NT2/D1 (cell line): Measurements from ENCODE around the gene PPP2R3B.
"Not testable (repeated sequence)": the region's sequence is repeated elsewhere in the genome, so short reads cannot be mapped to it uniquely, and the experiment has no call there.

Experiments
- DNase-seq: peaks from one replicate; pipeline ENCODE4 v3.0.0-alpha.2; 2011; ENCODE audit warnings: low read depth, low spot score
- H3K27me3 ChIP-seq: 2 replicates; pipeline ENCODE4 v1.6.0; 2011; ENCODE audit warnings: mild to moderate bottlenecking; ENCODE audit not compliant: insufficient read length, insufficient read depth
- H3K36me3 ChIP-seq: 2 replicates; pipeline ENCODE4 v1.6.1; 2011; ENCODE audit warnings: mild to moderate bottlenecking, low read length, mixed read lengths; ENCODE audit not compliant: insufficient read depth, insufficient read length
- H3K4me1 ChIP-seq: 2 replicates; pipeline ENCODE4 v1.5.1; 2011; ENCODE audit not compliant: insufficient read depth, insufficient read length
- H3K4me3 ChIP-seq: 2 replicates; pipeline ENCODE4 v1.5.1; 2011; ENCODE audit warnings: low read depth; ENCODE audit not compliant: insufficient read length
- H3K9ac ChIP-seq: 2 replicates; pipeline ENCODE4 v1.6.0; 2011; ENCODE audit warnings: low read depth; ENCODE audit not compliant: insufficient read length
- H3K9me3 ChIP-seq: 2 replicates; pipeline ENCODE4 v1.5.1; 2011; ENCODE audit warnings: mild to moderate bottlenecking, low read length; ENCODE audit not compliant: insufficient read depth
- SUZ12 ChIP-seq: IDR thresholded peaks from 2 replicates; pipeline ENCODE4 v1.6.1; 2011; ENCODE audit not compliant: insufficient read length, insufficient read depth; ENCODE audit errors: extremely low read depth
- YY1 ChIP-seq: IDR thresholded peaks from 2 replicates; pipeline ENCODE4 v1.6.1; 2011; ENCODE audit not compliant: insufficient read length, insufficient read depth
- ZNF274 ChIP-seq: IDR thresholded peaks from 2 replicates; pipeline ENCODE4 v1.6.1; 2011; ENCODE audit warnings: mild to moderate bottlenecking, low read depth, low read length

PPP2R3B gene

GRCh38 chrX:313546-313945 is 73.2 kb downstream of the PPP2R3B start:
- Histone ChIP-seq H3K9me3 (no peaks in the 10 kb centered on the region), H3K4me1 (peaks cover 6% of the 10 kb centered on the region), H3K9ac (no peak overlapping the region), H3K4me3 (no peak overlapping the region), H3K27me3 (no peaks in the 10 kb centered on the region), H3K36me3 (peaks cover 68% of the 10 kb centered on the region)
- no peak for DNase-seq
- TF ChIP-seq ZNF274 (no peak), SUZ12 (no peak), YY1 (no peak)

- Histone ChIP-seq H3K4me1 (peaks cover 6% of the 10 kb centered on the region), H3K9ac (no peak overlapping the region), H3K4me3 (no peak overlapping the region), H3K9me3 (no peaks in the 10 kb centered on the region), H3K36me3 (peaks cover 76% of the 10 kb centered on the region), H3K27me3 (no peaks in the 10 kb centered on the region)
- no peak for TF ChIP-seq ZNF274
- TF ChIP-seq YY1, result no peak
- TF ChIP-seq SUZ12, result no peak
- no peak for DNase-seq
Observed at GRCh38 chrX:312621-313331, 73.9 kb downstream of the PPP2R3B start.

DNA sequence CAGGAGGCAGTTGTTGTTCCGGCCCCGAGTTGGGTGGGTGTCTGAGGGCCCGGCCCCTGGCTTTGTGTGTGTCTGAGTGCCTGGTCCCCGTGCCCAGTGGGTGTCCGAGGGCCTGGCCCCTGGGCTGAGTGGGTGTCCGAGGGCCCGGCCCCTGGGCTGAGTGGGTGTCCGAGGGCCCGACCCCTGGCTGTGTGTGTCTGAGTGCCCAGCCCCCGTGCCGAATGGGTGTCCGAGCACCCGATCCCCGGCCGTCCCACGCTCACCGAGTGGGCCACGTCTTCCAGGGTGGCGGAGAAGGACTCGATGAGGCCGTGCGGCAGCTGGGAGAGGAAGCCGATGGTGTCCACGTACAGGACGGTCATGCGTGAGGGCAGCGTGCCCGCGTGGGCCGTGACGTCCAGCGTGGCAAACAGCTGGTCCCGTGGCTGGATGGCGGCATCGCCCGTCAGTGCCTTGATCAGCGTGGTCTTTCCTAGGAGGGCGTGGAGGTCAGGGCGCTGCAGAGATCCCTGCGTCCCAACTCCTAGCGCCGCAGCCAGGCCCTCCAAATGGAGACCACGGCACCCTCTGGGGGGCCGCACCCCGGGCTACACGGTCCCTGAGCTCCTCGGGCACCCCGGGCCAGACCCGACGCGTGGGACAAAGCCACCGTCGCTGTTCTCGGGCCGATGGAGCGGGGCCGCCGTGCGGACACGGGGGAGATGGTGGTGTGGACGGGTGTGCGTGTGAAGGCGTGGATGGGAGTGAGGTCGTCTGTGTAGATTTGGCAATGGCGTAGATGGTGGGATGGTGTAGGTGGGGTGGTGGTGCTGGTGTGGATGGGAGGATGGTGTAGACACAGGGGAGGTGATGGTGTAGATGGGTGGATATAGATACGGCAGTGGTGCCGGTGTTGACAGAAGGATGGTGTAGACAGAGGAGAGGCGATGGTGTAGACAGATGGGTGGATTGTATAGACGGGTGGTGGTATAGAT is 75.3 kb downstream of the PPP2R3B start:
- no peak overlapping the region for H3K9ac ChIP-seq
- H3K4me1 ChIP-seq, result peaks cover 3% of the 10 kb centered on the region
- no peaks in the 10 kb centered on the region for H3K27me3 ChIP-seq
- H3K36me3 ChIP-seq, result peaks cover 81% of the 10 kb centered on the region
- H3K9me3 ChIP-seq, result no peaks in the 10 kb centered on the region
- TF ChIP-seq YY1, result no peak
- no peak for TF ChIP-seq ZNF274
- TF ChIP-seq SUZ12, result no peak
- no peak overlapping the region for H3K4me3 ChIP-seq
- DNase-seq, result no peak

DNA sequence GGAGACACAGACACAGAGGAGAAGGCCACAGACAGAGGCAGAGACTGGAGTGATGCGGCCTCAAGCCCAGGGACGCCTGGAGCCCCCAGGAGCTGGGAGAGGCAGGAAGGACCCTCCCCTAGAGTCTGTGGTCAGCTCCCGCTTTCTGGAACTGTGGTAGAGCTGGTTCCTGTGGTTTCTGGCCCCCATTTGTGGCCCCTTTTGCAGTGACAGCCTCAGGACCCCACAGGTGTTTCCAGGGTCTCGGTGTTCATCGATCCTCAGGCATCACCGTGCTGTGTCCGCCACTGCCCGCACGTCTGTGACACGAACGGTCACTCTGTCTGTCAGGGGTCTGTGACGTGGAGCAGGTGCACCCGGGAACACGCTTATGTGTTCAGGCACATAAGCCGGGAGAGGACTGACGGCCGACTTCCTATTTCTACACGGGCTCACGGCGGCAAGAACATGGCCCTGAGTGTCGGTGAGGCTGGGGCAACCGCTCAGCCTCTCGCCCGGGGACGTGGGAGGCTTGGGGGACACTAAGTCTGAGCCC is 76.0 kb downstream of the PPP2R3B start:
- no peak for DNase-seq
- Histone ChIP-seq H3K4me1 (no peaks in the 10 kb centered on the region), H3K9me3 (no peaks in the 10 kb centered on the region), H3K27me3 (no peaks in the 10 kb centered on the region), H3K9ac (no peak overlapping the region), H3K4me3 (no peak overlapping the region), H3K36me3 (peaks cover 84% of the 10 kb centered on the region)
- no peak for TF ChIP-seq YY1
- TF ChIP-seq SUZ12, result no peak
- TF ChIP-seq ZNF274, result no peak

- H3K9ac ChIP-seq, result no peak overlapping the region
- no peaks in the 10 kb centered on the region for H3K4me1 ChIP-seq
- H3K9me3 ChIP-seq, result no peaks in the 10 kb centered on the region
- TF ChIP-seq ZNF274, result no peak
- TF ChIP-seq SUZ12, result no peak
- TF ChIP-seq YY1, result no peak
- no peaks in the 10 kb centered on the region for H3K27me3 ChIP-seq
- no peak overlapping the region for H3K4me3 ChIP-seq
- peaks cover 81% of the 10 kb centered on the region for H3K36me3 ChIP-seq
- no peak for DNase-seq
Observed at GRCh38 chrX:308821-309520, 77.7 kb downstream of the PPP2R3B start.

DNA sequence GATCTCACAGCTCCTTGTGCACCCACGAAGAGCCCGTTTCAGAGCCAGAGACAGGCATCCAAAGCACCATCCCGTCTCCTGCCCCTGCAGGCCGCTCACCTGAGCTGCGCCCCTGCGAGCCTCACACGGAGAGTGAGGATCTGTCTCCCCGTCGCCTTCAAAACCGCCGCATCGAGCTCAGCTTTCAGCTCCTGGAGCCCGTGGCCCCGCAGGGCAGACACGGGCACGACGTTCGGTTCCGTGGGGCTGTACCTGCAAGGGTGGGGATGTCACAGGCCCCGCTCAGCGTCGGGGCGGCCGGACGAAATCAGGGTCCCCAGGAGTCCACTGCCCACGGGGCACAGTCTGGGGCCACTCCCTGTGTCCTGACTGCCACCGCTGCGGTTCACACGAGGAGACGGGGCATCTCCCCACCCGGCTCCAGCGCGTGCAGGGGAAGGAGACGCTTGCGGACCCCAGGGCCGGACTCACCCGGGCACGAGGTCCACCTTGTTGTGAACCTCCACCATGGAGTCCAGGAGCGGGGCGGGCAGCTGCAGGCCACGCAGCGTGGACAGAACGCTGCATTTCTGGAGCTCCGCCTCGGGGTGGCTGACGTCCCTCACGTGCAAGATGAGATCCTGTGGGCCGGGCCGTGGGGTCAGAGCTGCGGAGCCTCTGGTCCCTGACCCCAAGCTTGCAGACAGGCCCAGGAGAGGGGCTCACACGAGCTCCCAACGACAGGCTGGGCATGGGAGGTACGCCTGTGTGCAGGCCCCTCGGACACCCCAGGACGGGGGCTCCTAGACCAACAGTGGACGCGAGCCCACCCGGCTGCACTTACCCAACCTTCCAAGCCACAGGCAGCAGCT is 79.2 kb downstream of the PPP2R3B start:
- H3K9ac ChIP-seq, result peak overlapping the region; percentile 8
- TF ChIP-seq SUZ12, result no peak
- no peak for TF ChIP-seq YY1
- TF ChIP-seq ZNF274, result no peak
- no peaks in the 10 kb centered on the region for H3K9me3 ChIP-seq
- H3K4me1 ChIP-seq, result no peaks in the 10 kb centered on the region
- H3K4me3 ChIP-seq, result no peak overlapping the region
- H3K36me3 ChIP-seq, result peaks cover 74% of the 10 kb centered on the region
- H3K27me3 ChIP-seq, result no peaks in the 10 kb centered on the region
- DNase-seq, result no peak

DNA sequence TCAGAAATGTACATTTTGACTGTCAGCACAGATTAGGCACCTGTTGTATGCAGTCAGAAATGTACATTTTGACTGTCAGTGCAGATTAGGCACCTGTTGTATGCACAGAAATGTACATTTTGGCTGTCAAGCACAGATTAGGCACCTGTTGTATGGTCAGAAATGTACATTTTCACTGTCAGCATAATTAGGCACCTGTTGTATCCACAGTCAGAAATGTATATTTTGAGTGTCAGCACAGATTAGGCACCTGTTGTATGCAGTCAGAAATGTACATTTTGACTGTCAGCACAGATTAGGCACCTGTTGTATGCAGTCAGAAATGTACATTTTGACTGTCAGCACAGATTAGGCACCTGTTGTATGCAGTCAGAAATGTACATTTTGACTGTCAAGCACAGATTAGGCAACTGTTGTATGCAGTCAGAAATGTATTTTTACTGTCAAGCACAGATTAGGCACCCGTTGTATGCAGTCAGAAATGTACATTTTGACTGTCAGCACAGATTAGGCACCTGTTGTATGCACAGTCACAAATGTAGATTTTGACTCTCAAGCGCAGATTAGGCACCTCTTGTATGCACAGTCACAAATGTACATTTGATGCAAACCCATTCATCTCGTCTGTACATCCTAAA is 80.0 kb downstream of the PPP2R3B start:
- H3K9ac ChIP-seq, H3K4me3 ChIP-seq, DNase-seq, H3K9me3 ChIP-seq, H3K27me3 ChIP-seq, H3K4me1 ChIP-seq: not testable (repeated sequence)
- peaks cover 74% of the 10 kb centered on the region for H3K36me3 ChIP-seq

GRCh38 chrX:305781-306613 is 80.7 kb downstream of the PPP2R3B start:
- not testable (repeated sequence) for H3K4me1 ChIP-seq, H3K9ac ChIP-seq, H3K4me3 ChIP-seq, H3K27me3 ChIP-seq, DNase-seq, H3K9me3 ChIP-seq
- peaks cover 72% of the 10 kb centered on the region for H3K36me3 ChIP-seq
